CD1c-positive myeloid dendritic cell (primary cell): Measurements from ENCODE around the gene PCSK2.

Source experiments
- DNase-seq: peaks from one replicate; pipeline ENCODE4 v3.0.0-alpha.2; 2016; ENCODE audit errors: extremely low spot score

PCSK2 gene

DNA sequence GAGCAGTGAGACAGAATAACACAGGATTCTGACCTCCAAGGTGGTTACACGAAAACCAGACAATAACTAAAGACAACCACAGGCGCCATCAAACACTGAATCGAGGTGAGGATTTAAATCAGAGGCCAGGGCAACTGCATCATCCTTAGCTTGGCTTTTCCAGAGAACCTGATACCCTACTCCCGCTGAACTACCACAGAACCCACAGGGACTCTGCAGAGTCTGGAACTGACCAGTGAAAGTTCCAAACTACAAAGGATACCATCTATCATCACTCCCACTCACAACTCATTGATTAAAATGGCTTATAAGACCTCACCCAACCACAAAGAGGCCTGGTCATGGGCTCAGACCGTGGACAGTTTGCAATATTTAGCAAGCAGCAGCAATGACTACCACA lies 219.3 kb downstream of the PCSK2 start:
- no peak for DNase-seq

DNA sequence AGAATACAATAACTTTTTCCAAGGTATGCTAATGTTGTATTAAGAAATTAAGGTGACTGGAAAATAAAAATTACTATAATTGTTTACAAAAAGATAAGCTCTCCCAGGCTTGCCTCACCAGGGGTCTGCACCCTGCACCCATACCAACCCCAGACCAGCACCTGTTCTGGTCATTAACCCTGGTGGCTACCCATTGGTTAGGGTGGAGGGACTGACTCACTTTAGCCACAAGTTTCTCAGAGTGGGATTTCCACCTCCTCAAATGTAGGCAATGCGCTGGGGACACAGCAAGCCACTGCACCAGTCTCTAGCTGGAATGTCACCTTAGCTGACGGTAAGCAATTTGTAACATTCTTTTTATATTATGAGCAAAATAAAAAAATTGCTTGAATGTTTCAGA lies 221.2 kb downstream of the PCSK2 start:
- DNase-seq: no peak

DNA sequence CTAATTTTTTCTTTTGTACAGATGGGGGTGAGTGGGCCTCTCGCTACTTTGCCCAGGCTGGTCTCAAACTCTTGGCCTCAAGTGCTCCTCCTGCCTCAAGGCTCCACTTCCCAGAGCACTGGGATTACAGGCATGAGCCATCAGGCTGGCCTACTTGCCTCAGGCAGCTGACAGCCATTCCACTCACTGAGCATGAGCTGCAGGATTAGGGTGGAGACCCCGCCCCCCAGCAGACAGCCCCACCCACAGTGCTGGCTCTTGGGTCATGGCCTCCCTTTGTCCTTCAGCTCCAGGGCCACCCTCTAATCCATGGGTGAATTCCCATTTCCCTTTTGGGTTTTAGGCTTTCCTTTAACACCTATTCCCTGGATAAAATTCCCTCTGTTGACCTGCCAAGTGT lies 222.2 kb downstream of the PCSK2 start:
- DNase-seq: no peak

DNA sequence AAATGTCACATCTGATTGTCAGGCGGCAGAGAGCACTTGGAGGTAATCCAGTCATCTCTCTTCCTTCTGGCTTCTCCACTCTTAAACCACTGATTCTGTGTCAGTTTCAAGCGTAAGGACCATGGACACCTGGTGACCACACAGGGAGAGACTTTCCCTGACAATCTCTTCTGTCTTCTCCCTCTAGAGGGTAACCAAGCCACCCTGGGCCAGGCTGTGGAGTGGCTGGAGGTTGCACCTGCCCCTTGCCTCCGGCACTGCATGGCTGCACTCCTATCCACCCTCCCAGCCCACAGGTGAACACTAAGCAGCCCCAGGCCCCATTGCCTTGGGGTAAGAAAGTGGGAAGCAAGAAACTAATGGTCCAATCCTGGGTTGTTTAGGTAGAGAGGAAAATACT lies 225.6 kb downstream of the PCSK2 start:
- no peak for DNase-seq

DNA sequence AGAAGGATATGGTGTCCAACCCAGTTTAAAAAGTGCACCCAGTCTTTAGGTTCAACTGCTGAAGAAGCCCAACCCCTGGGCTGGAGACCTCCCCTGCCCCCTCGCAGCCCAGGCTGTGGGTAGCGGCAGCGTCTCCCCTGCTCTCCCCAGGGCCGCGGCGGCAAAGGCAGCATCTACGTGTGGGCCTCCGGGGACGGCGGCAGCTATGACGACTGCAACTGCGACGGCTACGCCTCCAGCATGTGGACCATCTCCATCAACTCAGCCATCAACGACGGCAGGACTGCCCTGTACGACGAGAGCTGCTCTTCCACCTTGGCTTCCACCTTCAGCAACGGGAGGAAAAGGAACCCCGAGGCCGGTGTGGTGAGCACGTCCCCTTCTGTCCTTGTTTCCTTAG lies 226.8 kb downstream of the PCSK2 start:
- DNase-seq: no peak

DNA sequence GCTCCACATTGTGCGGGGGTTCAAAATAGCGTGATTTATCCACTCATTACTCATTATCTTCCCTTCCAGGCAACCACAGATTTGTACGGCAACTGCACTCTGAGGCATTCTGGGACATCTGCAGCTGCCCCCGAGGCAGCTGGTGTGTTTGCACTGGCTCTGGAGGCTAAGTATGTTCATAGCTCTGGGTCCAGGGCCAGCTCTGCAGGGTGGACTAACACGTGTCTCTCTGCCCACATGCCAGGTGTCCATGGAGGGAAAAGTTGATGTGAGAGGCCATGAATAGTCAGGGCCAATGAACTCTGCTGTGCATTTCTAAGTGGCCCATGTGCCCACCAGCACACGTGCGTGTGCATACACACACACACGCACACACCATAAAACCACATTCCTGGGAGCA lies 229.4 kb downstream of the PCSK2 start:
- no peak for DNase-seq

DNA sequence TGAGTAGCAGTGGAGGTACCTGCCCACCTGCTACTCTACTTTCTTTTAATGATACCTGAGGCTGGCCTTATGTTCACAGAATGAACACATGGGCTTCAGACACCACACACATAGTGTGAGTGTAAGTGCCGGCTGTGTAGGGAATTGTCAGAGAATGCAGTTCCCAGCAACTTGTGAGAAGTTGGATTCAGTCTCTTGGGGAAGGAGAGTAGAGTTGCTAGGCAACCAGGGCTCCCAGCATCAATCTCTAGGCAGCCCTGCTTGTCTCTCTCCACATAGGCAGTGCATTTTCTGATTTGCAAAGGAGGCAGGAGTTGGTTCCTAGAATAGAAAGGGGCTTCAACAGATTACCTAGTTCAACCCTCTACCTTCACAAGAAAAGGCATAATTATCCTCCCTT lies 230.2 kb downstream of the PCSK2 start:
- no peak for DNase-seq

DNA sequence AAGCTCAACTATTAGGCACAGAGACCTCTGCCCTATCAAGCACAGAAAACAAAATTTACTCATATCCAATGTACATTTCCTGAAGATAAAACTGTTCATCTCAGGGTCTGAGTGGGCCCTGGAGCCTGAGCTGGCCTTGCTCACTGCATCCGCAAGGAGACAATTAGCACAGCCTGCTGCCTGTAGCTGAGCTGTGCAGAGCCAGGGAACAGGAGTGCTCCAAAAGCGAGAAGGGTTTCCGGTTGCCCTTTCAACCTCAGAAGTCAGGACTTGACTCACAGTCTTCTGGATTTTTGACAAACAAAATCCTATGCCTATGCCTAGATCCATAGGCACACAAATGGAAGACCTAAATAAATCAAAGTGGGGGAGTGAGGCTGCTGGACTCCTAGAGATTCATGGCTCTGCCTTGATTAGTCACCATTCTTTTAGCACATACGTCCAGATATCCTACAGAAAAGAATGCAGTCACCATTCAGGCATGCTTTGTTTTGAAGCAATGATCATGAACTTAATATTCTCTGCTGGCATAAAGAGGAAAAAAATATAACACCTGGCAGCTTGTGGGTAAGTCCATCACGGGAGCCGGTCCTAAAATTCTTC lies 230.8 kb downstream of the PCSK2 start:
- DNase-seq: no peak

DNA sequence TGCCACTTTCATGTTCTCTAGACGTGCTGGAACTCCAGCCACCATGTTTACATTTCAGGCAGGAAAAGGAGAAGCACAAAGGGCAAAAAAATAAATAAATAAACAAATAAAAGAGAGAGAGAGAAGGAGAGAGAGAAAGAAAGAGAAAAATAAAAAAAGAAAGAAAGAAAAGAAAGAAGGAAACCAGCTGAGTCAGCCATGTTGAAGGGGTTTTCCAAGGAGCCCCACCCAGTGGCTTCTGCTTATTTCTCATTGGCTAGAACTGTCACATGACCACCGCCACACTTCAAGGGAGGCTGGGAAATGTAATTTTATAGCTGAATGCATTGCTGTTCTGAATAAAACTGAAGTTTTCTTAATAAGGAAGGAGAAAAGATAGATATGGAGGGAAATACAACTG lies 233.3 kb downstream of the PCSK2 start:
- no peak for DNase-seq

DNA sequence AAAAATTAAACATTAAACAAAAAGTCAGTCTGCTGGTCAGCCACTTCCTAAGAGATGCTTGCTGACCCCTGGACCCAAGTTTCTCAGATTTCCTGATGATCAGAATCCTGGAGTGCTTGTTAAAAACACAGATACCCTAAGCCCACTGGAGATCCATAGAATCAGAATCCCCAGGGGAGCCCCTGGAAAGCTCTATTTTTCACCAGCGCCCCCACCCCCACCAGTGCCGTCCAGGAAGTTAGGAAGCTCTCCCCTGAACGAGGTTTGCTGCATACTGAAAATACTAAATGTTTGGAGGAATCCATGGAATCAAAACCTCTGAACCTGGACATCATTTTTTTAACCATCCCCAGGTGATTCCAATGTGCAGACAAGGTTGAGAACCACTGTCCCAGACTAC lies 235.1 kb downstream of the PCSK2 start:
- DNase-seq: no peak

DNA sequence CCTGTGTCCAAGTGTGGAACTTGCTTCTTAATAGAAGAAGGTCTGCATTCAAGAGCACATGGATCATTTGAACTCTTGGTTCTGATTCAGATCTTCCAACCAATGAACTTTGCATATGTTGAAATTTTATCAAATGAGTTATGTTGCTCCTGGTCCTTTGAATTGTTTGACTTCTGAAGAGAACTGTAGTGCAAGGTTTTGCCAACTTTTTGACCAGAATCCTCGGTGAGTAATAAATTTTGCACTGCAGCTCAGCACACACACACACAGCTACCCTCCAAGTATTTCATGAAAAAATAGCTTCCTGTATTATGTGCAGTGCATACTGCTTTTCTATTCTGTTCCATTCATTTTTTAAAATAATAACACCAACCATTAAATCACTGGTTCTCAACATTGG lies 236.9 kb downstream of the PCSK2 start:
- no peak for DNase-seq

DNA sequence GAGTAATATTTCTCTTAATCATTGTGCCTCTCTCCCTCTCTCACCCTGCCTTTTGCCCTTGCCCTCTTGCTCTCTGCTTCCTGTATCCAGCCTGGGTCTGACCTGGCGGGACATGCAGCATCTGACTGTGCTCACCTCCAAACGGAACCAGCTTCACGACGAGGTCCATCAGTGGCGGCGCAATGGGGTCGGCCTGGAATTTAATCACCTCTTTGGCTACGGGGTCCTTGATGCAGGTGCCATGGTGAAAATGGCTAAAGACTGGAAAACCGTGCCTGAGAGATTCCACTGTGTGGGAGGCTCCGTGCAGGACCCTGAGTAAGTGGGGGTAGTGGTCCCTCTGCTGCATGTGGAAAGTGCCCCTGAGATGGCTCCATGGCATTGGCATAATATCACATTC lies 238.4 kb downstream of the PCSK2 start:
- no peak for DNase-seq

DNA sequence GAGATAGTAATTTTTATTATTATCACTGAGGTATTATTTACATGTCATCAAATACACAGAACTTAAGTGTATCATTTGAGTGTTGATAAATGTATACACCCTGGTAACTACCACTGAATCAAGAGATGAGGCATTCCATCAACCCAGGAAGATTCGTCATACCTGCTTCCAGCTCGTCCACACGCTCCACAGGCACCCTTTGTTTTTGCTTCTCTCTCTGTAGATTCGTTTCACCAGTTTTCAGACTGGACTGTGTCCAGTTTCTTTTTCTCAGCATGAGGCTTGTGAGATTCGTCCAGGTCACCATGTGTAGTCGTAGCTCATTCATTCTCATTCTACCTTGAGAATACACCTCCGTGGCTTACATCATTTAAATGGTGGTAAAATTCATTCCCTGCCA lies 239.8 kb downstream of the PCSK2 start:
- no peak for DNase-seq

DNA sequence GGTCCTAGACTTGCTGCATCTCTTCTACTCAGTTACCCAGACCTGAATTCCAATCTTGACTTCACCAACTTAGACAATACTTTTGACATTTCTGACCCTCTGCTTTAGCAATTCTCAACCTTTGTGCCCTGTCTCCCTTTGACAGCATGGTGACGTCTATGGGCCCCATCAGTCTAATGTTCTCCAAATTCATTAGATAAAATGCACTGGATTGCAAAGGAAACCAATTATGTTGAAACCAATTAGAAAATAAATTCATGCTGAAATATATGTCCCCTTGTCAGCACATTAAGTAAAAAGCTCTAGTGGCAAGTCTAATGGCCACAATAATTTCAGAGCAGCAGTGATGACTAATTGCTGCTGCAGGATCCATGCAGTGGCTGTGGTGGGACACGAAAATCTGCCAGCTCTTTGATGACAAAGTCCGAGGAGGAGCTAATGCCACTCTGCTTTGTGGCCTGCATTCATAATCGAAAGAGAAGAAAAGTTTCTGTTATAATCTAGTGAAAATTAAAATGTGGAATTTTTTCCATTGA lies 240.3 kb downstream of the PCSK2 start:
- no peak for DNase-seq

DNA sequence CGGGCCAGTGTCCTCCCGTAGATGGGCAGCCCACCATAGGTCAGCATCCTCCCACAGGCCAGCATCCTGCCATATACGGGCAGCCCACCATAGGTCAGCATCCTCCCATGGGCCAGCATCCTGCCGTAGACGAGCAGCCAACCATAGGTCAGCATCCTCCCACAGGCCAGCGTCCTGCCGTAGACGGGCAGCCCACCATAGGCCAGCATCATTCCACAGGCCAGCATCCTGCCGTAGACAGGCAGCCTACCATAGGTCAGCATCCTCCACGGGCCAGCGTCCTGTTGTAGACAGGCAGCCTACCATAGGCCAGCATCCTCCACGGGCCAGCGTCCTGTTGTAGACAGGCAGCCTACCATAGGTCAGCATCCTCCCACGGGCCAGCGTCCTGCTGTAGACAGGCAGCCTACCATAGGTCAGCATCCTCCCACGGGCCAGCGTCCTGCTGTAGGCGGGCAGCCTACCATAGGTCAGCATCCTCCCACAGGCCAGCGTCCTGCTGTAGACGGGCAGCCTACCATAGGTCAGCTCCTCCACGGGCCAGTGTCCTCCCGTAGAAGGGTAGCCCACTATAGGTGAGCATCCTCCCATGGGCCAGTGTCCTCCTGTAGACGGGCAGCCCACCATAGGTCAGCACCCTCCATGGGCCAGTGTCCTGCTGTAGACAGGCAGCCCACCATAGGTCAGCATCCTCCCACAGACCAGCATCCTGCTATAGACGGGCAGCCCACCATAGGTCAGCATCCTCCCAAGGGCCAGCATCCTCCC lies 241.4 kb downstream of the PCSK2 start:
- DNase-seq: no peak

DNA sequence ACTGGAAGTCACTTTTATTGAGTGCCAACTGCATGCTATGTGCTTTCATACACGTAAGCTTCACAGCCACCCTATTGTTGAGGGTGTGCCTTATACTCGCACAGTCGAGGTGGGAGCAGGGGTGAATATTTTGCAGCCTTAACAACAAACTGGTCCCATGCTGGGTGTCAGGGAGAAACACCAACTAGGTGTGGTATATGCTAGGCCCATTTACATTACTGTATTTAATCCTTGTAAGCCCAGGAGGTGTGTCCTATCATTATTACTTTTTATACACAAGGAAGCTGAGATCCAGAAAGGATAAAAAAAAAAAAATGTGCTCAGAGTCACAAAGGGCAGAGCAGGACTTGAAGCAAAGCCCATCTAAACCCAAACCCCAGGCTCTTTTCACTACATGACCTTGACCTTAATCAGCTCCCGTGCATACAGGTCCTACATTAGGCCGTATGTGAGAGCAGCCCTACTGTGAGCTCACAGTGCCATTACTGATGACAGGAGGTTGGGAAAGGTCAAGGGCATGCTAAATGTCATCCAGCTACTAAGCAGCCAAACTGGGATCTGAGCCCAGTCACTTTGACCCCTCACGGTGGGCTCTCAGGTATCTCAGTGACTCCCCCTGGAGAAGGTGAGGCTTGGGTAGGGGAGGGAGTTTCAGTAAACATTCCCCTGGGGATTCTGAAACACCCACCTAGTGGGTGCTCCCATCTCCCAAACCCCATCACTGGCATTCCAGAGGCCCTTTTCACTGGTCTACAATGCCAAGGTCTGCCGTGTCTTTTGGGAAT lies 242.6 kb downstream of the PCSK2 start:
- DNase-seq: no peak

DNA sequence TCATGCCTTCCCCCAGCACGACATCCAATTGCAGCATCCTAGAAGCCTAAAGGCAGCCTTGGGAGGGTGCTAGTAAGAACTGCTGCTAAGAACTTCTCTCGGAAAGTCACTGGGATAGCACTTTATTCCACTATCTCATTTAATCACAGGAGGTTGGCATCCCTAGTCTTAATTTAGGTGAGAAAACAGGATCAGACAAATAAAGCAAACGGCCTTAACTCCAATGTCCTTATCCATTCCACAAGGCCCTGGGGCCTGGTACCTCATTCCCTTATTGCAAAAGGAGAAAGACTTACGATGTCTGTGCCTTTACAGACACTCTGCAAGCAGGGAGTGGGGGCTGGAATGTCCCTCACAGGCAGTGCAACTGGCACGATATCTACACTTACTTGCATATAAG lies 243.7 kb downstream of the PCSK2 start:
- DNase-seq: no peak

DNA sequence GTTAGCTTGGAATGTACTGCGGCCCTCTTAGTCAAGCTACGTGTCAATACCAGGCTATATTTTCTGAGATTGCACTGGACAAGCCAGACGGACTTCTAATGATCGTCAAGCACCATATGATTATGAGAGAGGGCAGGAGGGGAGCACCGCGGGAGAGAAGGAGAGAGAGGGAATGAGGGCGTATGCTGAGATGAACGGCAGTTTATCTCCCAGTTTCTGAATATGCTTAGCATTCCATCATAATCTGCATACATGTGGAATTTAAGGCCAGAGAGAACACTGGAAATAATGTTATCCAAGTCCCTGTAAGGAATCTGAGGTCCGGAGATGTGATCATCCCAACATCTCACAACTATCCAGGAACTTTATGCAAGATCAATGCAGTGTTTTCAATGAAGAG lies 244.1 kb downstream of the PCSK2 start:
- no peak for DNase-seq

DNA sequence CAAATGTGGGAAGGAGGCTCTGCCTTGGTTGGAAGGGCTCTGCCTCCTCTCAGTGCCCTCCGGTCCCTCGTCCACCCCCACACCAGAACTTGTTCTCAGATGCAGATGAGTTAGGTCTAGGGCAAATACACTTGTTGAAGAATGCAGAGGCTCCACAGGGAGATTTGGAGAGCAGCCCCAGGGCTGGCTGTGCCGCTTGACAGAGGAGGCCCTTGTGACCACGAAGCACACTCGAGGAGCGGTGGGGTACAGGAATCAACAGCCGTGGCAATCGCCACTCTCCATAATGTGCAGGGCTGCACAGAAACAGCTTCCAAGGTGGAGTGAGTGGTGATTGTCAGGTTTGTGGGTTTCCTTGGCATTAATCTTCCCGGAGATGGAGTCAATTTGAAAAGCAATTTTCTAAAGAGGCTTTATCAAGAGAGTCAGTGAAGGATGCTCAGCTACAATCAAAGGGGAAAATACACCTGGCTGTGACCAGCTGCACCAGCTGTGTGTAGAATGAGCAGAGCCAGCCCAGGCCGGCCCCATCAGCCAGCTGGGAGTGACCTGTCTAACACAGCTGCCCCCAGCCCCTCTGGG lies 244.9 kb downstream of the PCSK2 start:
- no peak for DNase-seq

DNA sequence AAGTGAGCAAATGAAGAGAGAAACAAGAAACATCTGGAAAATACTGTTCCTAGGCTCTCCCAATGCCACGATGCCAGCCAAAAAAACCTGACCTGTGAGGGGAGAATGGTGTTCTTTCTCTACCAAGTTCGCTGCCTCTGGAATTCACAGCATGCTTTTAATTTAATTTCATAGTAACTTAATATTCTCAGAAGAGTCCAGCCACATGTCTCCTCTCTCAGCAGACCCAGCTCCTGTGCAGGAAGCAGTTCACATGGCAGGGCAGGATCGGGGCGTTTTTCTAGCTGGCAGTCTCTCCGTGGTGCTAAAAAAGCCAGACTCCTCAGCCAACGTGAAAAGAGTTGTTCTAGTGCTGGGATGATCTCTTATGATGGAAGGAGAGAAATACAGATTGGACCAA lies 246.8 kb downstream of the PCSK2 start:
- no peak for DNase-seq

DNA sequence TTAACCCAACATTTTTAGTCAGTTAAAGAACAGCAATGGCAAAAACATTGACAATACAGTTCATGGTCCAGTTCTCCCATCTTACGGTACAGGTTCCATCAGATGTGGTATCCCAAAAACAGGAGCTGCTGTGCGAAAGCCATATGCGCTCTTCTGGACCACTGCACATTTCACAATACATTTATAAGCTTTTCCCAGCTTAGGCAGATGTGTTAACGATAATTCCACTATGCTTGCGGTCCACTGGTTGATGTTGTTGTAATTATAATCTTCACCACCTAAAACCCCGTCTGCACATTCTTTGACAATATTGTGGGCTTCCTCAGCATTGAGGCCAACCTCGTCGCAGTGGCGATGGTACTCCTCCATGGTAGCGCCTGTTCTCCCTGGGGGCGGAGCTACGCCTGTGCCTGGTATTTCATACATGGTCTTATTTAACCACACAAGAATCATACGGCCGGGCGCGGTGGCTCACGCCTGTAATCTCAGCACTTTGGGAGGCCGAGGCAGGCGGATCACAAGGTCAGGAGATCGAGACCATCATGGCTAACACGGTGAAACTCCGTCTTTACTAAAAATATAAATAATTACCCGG lies 252.3 kb downstream of the PCSK2 start:
- no peak for DNase-seq

DNA sequence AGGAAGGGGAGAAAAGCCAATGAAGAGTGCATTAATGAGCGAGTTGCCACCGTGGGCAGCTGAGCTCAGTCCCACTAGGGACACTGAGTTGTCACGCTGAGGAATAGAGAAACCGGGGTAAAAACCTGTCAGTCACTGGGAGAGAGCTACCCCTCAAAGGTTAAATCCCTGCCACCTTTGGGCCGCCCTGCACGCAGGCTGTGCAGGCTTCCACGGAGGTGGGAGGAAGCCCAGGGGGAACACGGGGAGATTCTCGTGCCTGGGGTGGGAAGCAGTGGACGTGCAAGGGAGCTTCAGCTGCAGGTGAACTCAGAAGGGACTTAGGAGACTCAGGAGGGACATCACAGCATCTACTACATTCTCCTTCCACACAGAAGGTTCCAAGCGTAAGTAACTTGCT lies 253.9 kb downstream of the PCSK2 start:
- DNase-seq: no peak
